Epithelial cell of esophagus (primary cell): ENCODE results near the gene PCSK6.
"Not testable (repeated sequence)": the region's sequence is repeated elsewhere in the genome, so short reads cannot be mapped to it uniquely, and the experiment has no call there.

Experiments used
- DNase-seq: peaks from one replicate; pipeline ENCODE4 v3.0.0; 2010; ENCODE audit warnings: low read depth
- H3K4me3 ChIP-seq: 2 replicates; pipeline ENCODE4 v1.5.1; 2011; ENCODE audit warnings: mild to moderate bottlenecking, low read length, control low read depth
- TF ChIP-seq, protein P1 (sequence below): IDR thresholded peaks from 2 replicates; pipeline ENCODE4 v1.5.1; 2011; ENCODE audit warnings: low read depth, mild to moderate bottlenecking, low read length, control low read depth, inconsistent platforms; ENCODE audit not compliant: insufficient read depth; ENCODE audit errors: missing control alignments

The PCSK6 gene

DNA sequence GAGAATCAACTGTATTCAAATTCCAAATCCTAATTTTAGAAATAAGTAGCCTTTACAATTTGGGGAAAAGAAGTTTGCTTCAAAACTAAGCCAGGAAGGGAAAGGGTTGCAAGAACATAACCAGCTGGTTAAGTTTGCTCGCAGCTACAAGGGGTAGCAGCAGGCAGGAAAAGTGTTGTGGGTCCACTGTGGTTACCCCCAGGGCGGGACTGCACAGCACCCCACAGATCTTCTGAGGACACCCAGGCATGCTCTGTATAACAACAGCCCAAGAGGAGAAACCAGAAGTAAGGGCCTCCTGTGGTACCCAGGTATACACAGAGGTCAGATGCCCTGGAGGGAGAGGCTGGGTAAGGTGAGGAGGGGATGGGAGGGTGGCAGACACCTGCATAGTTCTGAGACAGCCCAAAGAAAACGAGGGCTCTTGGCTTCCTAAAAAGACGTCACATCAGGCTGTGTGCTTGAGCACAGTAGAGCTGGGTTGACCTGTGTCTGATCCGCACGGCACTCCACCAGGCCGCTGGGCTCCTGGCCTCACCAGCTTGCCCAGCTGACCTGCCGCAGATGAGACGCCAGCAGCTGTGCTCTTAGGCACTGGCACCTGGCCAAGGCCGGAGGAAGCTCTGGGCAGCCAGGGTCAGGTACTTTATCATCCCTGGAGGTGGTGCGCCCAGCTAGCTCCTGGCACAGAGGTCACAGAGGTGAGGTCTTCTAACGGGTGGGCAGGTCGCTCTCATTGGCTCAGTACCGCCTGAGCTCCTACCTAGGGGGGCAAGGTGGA is 112.7 kb downstream of the PCSK6 start:
- TF ChIP-seq, protein P1, sequence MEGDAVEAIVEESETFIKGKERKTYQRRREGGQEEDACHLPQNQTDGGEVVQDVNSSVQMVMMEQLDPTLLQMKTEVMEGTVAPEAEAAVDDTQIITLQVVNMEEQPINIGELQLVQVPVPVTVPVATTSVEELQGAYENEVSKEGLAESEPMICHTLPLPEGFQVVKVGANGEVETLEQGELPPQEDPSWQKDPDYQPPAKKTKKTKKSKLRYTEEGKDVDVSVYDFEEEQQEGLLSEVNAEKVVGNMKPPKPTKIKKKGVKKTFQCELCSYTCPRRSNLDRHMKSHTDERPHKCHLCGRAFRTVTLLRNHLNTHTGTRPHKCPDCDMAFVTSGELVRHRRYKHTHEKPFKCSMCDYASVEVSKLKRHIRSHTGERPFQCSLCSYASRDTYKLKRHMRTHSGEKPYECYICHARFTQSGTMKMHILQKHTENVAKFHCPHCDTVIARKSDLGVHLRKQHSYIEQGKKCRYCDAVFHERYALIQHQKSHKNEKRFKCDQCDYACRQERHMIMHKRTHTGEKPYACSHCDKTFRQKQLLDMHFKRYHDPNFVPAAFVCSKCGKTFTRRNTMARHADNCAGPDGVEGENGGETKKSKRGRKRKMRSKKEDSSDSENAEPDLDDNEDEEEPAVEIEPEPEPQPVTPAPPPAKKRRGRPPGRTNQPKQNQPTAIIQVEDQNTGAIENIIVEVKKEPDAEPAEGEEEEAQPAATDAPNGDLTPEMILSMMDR: no peak

DNA sequence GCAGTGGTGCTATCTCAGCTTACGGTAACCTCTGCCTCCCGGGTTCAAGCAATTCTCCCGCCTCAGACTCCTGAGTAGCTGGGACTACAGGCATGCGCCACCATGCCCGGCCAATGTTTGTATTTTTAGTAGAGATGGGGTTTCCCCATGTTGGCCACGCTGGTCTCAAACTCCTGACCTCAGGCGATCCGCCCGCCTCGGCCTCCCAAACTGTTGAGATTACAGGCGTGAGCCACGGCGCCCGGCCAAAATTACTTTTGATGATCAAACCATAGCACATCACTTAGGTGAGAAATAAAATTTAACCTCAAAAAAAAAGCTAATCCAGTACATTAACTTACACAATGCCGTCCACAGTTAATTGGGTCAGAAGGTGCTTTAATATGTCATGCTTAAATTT is 114.5 kb downstream of the PCSK6 start:
- not testable (repeated sequence) for DNase-seq, H3K4me3 ChIP-seq

More for the DNA sequence above, 112.7 kb downstream of the PCSK6 start:
- no peak for DNase-seq
- no peak overlapping the region for H3K4me3 ChIP-seq

DNA sequence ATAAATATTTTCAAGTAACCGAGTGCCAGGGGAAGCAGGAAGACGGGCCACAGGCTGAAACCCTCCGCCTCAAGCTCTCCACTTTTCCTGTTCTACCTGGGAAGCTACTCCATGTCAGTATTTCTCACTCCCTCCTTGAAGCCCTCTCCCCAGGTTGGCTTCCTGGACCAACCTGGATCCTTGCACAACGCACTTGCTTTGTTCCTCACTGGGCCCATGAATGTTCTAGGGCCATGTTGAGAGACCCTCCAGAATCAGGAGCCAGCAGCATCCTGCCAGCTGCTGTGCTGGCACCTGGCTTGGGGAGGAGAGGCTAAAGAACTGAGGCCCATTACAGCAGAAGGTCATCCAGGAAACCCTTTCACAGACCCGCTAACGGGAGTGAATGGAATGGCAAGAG is 115.2 kb downstream of the PCSK6 start:
- no peak for DNase-seq
- H3K4me3 ChIP-seq: no peak overlapping the region
- TF ChIP-seq, protein P1: no peak

DNA sequence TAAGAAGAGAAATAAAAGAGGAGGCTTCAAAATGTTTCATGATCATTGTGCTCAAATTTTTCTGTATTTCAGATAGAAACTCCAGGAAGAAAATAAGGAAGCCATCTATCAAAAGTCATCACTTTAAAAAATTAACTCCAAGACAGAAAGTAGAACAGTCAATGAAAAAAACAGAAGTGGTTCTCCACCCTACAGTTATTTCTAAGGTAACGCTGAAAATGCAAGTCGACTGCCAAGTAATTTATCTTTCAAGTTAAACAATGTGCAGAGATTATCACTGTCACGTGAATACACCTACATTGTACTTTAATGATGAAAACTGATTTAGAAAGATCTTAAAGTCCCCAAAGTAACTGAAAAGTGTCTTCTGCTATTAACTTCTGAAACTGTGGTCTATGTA is 115.9 kb downstream of the PCSK6 start:
- DNase-seq: no peak
- no peak overlapping the region for H3K4me3 ChIP-seq
- TF ChIP-seq, protein P1: no peak

DNA sequence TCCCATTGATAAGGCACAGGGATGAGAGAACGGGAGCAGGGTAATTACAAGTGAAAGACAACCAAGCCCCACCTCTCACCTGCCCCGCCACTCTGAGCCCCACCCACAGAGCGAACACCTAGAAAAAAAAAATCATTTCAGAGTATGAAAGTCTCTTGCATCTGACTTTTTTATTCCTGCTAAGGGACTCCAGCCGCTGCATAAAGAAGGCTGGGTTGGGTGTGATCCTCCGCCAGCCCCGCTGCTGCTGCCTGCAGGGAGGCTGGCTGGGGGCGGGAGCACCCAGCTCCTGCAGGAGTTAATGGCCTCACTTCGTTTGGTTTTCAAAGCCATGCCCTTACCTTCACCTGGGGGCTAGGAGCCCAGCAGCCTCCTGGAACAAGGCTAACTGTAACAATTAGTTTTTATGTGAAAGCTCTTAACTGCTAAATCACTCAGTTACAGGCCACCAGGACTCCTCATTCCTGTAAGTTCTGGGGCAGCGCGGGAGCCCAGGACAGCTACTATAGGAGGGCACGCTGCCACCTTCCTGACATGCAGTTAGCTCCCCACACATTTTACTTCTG is 116.5 kb downstream of the PCSK6 start:
- DNase-seq: no peak
- H3K4me3 ChIP-seq: no peak overlapping the region

DNA sequence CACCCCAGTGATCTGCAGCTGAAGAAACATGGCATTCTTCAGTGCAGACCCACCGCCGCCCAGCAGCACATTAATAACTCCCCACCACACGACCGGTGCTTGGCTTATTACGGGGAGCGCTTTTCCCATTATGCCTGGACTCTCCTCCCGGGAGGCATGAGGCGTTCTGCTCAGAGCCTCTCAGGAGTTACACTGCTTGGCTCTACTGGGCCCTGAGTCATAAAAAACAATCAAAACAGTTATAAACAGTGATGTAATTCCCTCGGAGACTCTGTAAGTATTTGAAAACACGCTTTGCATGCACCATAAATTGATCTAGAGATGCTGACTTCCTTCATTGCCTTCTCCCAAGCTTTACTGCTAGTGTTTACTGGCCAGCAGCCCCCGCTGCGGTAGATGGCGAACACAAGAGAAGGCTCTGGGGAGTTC is 117.3 kb downstream of the PCSK6 start:
- TF ChIP-seq, protein P1: no peak
- no peak overlapping the region for H3K4me3 ChIP-seq
- no peak for DNase-seq

More for the DNA sequence above, 116.5 kb downstream of the PCSK6 start:
- TF ChIP-seq, protein P1: no peak

DNA sequence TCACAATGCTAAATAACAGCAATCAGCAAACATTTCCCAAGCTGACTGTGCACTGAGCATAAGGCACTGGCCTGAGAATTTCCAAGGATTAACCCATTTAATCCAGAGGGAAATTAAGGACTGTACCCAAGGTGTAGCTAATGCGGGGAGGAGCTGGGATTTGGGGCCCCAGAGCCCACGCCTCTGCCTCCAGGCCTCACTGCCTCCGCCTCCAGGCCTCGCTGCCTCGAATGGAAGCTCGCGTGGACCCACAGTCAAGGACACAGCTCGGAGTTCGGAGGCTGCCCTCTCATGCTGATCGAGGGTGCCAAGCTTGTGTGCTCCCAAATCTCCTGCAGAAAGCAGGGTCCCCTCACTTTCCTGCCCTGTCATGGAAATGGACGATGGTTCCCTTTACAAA is 118.0 kb downstream of the PCSK6 start:
- no peak overlapping the region for H3K4me3 ChIP-seq
- TF ChIP-seq, protein P1: no peak
- DNase-seq: no peak
